Measurements from ENCODE around the gene SFMBT2. TPM values are rescaled to one million over a fixed set of nuclear protein-coding genes. Genes with fewer than 3 reads are reported as not detected.

SFMBT2 gene
- total RNA-seq = 1.6 and 1.8 TPM in 2 replicates

GRCh38 chr10:7410862-7411670, at the start of gene SFMBT2:
TSS of gene SFMBT2 (minus strand) at chr10:7411034. CDS start at chr10:7381898, 29,136 bp downstream.

Measured in mammary microvascular endothelial cell (primary cell).